Body of pancreas (tissue), 4 donors: ENCODE data around the gene FAM98C.

Experiments
- POLR2A ChIP-seq, 3 donors: fragments of 450-650 bp; IDR thresholded peaks; one replicate each; pipeline ENCODE4 v1.6.1; 2016; ENCODE audit warnings: antibody characterized with exemption in 3 of 3, mild to moderate bottlenecking in 2 of 3
- TF ChIP-seq, protein P1 (sequence below), 7 experiments: fragments of 450-650 bp in 4 of 7; fragments of 200-600 bp in 3 of 7; sonication (generic) in 3 of 7; IDR thresholded peaks; one replicate each; pipeline ENCODE4 v1.5.1; 2016 to 2019; ENCODE audit warnings: antibody characterized with exemption in 7 of 7

DNA sequence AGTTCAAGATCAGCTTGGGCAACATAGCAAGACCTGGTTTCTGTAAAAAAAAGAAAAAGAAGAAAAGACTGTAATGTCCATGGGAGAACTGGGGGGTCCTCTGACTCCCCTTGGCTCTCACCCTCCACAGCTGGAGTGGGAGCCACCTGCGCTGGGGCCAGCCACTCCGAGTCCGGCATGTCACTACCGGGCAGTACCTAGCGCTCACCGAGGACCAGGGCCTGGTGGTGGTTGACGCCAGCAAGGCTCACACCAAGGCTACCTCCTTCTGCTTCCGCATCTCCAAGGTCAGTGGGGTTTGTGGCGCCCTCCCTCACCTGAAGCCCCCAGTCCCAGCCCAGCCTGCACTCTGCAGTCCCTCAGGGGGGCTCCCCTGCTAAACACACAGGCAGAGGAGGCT is 45.3 kb downstream of the FAM98C start:
- TF ChIP-seq, protein P1, sequence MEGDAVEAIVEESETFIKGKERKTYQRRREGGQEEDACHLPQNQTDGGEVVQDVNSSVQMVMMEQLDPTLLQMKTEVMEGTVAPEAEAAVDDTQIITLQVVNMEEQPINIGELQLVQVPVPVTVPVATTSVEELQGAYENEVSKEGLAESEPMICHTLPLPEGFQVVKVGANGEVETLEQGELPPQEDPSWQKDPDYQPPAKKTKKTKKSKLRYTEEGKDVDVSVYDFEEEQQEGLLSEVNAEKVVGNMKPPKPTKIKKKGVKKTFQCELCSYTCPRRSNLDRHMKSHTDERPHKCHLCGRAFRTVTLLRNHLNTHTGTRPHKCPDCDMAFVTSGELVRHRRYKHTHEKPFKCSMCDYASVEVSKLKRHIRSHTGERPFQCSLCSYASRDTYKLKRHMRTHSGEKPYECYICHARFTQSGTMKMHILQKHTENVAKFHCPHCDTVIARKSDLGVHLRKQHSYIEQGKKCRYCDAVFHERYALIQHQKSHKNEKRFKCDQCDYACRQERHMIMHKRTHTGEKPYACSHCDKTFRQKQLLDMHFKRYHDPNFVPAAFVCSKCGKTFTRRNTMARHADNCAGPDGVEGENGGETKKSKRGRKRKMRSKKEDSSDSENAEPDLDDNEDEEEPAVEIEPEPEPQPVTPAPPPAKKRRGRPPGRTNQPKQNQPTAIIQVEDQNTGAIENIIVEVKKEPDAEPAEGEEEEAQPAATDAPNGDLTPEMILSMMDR (IDR thresholded peaks at IDR 0.05): no peak
- no peak for TF ChIP-seq POLR2A (IDR thresholded peaks at IDR 0.05)
